HPDE6-E6E7 (cell line): ENCODE measurements around the gene RUNX3.

Source experiments
- DNase-seq: peaks from one replicate; pipeline ENCODE4 v3.0.0; 2011; ENCODE audit warnings: missing footprints; ENCODE audit errors: extremely low spot score

RUNX3 gene

DNA sequence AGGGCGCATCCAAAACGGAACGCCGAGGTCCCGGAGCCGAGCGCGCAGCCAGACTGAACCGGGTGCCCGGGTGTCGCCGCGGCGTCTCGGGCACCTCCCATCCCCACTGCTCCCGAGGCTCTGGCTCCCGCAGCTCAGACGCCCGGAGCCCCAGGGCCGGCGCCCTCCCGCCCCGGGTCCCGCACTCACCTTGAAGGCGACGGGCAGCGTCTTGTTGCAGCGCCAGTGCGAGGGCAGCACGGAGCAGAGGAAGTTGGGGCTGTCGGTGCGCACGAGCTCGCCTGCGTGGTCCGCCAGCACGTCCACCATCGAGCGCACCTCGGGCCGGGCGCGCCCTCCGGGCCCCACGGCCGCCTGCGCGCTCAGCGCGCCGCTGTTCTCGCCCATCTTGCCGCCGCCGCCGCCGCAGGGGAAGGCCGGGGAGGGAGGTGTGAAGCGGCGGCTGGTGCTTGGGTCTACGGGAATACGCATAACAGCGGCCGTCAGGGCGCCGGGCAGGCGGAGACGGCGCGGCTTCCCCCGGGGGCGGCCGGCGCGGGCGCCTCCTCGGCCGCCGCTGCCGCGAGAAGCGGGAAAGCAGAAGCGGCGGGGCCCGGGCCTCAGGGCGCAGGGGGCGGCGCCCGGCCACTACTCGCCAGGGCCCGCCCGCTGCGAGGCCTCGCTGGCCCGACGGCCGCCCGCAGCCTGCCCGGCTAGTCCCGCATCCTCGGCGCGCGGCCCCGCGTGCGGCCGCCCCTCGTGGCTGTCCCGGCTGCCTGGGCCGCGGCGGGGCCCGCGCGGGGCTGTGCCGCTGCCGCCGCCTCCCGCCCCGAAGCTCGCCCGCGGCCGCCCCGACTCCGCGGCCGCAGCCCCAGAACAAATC is 447 bp downstream of the RUNX3 start:
- DNase-seq = no peak

DNA sequence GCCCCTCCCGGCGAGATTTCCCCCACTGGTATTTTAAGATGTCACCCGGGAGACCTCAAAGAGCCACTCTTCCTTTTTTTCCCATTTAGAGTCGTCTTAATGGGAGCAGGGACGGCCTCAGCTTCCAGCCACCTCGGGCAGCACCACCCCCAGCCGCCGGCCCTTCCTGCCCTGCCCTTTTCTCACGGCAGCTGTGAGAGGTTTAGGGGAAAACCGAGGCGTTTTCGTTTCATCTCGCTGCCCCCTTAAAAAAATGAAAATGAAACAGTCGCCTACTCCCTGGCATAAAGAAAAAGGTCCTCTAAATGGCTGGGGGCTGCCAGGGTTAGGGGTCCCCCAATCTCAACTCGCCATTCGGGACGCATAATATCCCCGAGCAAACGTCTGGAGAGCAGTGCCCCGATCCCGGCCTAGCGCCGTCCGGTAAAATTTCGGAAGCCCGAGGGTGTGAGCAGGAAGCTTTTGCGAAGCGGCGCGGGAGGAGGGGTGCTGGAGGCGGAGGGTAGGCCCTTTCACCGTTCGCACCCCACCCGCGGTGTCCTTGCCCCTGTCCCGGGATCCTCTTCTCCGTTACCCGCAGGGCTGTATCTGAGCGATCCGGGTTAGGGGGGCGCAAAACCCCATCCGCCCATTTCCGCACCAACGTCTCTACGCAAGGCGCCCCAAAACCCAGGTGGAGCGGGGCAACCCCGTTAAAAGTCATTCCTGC is 1.2 kb downstream of the RUNX3 start:
- no peak for DNase-seq

DNA sequence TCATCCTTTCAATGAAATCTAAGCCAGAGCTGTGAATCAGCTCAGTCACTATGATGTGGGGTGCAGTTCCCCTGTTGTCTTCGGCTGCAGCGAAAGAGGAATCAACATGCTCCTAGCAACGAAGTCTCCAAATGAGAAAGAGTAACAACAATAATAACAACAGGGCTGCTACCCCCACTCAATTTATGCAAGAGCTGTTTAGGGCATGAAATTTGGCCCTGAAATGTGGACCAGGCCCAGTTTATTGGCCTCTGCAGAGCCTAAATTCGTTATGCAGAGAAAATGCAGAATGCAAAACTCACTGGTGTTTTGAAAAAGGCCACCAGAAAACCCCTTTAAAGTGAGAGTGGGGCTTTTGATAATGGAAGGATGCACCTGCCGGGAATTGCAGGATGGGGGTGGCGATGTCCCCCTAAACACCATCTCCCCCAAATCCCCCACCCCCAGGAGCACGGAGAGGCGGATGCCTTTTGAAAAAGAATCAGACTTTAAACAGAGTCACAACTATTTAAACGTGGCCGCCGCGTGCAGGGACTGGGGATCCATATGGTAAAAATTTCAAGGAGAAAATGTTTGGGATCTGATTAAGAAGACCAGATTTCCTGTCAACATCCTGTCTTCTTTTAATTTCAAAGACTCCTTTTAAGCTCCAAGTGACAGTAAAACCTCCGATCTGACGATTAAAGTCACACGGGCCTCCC is 1.9 kb downstream of the RUNX3 start:
- no peak for DNase-seq

GRCh38 chr1:24927473-24927872 is 2.6 kb downstream of the RUNX3 start:
- DNase-seq = no peak

DNA sequence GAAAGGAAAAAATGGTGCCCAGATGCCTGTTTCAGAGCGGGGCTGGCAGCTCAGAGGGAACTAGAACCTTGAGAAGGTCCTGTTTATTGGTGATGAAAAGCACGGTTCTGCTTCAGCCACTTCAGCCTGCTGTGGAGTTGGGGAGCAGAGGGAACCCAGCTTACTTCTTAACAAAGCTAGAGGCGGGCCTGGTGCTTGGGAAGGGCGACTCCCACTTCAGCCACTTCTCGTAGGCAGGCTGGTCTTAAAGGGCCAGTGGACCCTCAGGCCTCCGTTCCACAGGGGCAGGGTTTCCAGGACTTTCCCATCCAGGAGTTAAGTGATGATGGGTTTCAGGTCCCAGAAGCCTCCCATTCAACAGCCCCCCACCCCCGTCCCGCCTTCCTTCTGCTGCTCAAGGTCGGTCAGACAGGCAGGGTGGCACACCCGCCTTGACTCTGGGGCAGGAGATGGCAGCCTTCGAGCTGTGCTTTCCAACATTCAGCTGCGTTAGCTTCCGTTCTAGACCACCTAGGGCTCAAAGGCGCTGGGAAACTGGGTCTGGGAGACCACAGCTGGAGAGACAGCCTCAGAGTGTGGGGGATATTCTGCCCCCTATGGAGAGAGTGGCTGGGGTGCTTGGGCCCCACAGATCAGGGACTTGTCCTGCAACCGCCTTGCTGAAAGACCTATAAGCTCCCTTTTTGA is 3.4 kb downstream of the RUNX3 start:
- DNase-seq = no peak

GRCh38 chr1:24925963-24926362 is 4.1 kb downstream of the RUNX3 start:
- no peak for DNase-seq

DNA sequence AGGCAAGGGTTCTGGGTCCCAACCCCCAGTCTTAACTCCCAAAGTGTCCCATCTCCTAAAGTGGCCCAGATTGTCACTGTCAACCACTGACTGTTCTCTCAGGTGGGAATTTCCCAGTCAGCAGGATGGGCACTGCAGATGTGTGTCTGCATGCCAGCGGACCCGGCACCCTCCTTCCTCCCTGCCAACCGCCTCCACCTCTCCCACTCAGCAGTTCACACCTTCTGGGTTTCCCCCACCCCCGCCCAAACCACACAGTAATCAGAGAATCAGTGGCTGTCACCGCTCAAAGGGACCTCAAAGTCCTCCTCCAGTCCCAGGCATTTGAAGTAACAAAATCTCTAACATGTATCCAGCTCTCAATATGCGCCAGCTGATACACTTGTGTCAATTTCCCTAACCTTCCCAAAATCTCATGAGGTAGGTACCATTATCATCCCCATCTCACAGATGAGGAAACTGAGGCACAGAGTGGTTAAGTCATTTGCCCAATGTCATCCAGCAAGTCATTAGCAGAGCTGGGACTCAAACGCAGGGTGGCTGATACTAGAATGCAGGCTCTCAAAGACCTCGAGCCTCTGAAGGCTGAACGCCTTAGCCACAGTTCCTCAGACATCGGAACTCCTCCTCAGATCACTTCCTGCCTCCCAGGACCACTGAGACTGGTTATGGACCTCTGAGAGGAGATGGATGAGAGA is 4.8 kb downstream of the RUNX3 start:
- no peak for DNase-seq

- DNase-seq = no peak
Measured at GRCh38 chr1:24923485-24924113, 6.5 kb downstream of the RUNX3 start.

GRCh38 chr1:24921938-24922662 is 8.0 kb downstream of the RUNX3 start:
- DNase-seq = no peak

DNA sequence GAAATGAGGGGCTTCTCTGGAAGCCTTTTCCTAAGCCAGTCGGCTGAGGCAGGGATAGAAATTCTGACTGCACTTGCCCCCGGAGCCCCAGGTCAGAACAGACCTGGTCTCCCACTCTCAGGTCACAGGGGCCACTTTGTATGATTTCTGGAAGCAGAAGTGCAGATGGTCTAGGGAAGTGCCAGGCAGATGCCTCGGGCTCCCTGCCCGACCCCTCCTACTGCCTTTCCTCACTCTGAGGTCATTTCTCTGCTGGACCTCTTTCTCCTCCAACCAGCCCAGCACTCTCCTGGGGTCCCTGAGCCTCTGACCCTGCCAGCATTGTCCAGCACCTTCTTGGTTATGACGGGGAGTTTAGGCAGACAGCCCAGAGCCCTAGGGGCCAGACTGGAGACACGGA is 8.7 kb downstream of the RUNX3 start:
- DNase-seq = no peak

DNA sequence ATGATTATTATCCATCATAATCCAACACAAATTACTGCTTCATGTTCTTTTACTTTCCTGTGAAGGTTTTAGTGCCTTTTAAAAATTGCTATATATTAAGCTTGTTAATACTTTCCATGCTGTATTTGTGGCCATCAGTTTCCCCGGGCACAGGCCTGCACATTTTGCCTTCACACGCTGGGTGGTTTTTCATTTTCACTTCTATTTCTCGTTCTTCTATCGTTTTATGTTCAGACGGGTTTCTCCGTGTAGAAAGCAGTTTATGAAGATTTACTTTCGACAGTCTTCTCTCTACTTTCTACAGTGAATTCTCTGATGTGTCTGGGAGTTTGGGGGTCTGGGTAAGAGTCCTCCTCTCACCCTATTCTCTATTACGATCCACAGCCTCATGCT is 9.5 kb downstream of the RUNX3 start:
- DNase-seq = no peak

GRCh38 chr1:24919791-24920532 is 10.1 kb downstream of the RUNX3 start:
- no peak for DNase-seq

GRCh38 chr1:24918995-24919605 is 11.0 kb downstream of the RUNX3 start:
- no peak for DNase-seq

DNA sequence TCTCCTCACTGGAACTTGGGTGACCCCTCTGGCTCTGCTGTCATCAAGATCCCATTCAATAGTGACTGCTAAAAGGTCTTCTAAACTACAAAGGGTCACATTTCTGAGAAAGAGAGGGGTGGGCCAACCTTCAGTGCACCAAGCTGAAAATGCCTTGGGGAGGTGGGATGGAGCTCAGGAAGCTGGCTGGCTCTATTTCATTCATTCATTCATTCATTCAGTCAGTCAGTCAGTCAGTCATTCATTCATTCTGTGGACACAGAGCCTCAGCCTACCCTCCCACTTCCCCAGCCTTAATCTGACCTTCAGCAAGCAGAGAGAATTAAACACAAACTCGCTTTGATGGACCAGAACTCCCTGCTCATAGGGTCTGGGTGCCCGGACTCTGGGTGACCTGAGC is 11.7 kb downstream of the RUNX3 start:
- DNase-seq = no peak

GRCh38 chr1:24917327-24918074 is 12.6 kb downstream of the RUNX3 start:
- no peak for DNase-seq

DNA sequence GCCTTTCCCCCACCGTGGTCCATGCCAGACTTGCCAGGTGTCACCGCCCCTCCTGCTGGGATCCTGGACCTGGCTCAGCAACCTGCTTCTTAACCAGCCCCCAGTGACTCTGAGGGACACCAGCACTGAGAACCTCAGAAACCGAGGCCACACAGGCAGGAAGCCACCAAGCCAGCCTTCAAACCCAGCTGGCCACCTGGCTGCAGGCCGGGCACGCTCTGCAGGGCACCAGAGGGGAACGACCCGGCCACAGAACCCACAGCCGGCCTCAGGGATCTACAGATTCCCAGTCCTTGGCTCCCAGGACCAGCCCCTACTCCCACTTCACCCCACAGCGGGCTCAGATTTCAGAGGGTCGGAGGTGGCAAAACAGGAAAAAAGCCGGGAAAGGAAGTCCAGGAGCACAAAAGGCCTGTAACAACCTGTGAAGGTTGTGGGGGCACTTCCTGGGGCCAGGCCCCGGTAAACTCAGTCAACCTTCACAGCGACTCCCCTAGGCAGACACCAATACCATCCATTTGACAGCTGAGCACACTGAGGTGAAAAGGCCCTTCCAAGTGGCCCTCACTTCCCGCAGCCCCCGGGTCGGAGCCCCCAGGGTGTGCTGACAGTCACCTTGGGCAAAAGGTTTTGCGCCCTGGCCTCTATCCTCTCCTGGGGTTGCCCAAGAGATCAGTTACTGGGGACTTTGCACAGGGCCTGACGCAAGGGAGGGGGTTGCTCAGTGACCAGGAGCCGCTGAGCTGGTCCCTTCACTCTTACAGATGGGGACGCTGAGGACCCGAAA is 14.1 kb downstream of the RUNX3 start:
- no peak for DNase-seq

- no peak for DNase-seq
Measured at GRCh38 chr1:24914226-24915069, 15.6 kb downstream of the RUNX3 start.
